GM20431 (cell line): ENCODE measurements around the gene TNRC18.

Experiments
- in situ Hi-C: fragments of 300-500 bp; cut with MseI, MboI; formaldehyde crosslinking; loops from one replicate; pipeline ENCODE4 v1.15.0; 2020; ENCODE audit warnings: low sequenced_read_pairs; ENCODE audit not compliant: unreplicated experiment

The TNRC18 gene

DNA sequence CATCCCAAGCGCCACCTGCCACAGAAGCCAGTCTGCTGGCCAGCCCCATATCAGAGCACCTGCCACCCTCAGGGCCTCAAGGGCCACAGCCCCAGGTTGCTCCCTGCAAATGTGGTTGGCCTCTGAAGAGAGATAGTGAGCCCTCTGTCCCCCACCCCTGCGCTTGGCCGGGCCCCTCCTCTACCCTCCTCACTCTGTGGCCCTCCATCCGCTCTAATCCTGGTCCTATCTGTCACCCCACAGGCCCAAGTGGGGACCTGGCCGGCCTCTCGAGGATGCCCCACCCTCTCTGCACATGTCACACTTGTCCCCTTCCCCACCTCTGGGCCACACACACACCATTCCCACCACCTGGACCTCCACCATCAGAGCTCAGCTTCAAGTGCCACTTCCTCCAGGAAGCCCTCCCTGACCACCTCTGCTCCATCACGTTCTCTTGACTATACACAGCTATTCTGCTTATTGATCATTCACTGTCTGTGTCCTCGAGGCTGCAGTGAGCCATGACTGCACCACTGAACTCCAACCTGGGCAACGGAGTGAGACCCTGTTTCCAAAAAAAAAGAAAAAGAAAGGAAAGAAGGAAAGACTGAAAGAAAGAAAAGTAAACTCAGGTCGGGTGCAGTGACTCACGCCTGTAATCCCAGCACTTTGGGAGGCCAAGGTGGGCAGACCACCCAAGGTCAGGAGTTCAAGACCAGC is 42.4 kb downstream of the TNRC18 start:
- in situ Hi-C loops: no loop called here

- in situ Hi-C loops: no loop called here
Measured at GRCh38 chr7:5380350-5381070, 43.1 kb downstream of the TNRC18 start.

- in situ Hi-C loops: no loop called here
Measured at GRCh38 chr7:5379546-5379945, 44.1 kb downstream of the TNRC18 start.

DNA sequence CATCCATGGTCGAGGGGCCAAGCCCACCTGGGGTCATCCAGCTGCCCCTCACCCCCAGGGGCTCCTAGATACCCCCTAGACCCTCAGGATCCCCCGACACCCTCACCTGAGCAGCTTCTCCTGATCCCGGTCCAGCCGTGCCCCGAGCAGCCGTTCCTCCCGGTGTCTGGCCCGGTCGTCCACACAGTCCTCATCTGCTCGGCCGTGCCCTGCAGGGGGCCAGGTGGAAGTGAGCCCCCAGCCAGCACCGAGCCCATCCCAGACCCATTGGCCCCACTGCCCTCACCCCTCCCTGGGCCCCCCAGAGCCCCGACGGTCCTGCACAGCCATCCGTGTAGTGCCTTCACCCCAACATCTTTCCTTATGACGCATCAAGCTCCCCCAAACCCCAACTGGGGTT is 45.8 kb downstream of the TNRC18 start:
- in situ Hi-C loops: no loop called here

DNA sequence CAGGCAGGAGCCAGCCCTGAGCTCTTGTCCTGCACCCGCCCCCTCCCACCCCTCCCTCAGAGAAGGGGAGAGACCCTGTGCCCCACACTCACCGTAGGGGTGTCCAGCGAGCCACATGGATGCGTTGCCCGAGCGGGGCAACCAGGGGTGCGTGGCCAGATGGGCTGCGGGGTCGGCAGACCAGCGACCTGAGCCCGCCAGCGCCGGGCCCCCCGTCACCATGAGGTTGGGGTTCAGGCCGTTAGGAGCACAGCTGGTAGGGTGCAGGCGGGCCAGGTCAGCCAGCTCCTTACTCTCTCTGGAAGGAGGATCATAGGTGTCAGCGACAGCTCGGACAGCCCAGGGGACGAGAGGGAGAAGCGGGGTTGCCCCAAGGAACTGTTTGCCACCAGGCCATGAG is 46.4 kb downstream of the TNRC18 start:
- in situ Hi-C loops: no loop called here

- in situ Hi-C loops: no loop called here
Measured at GRCh38 chr7:5375925-5376324, 47.7 kb downstream of the TNRC18 start.

GRCh38 chr7:5374464-5374863 is 49.2 kb downstream of the TNRC18 start:
- in situ Hi-C loops: loop anchor here (25.0 kb wide), 1 partner anchor 88 kb away; no protein-coding TSS in a partner anchor

- in situ Hi-C loops: loop anchor here (25.0 kb wide), 1 partner anchor 89 kb away; no protein-coding TSS in a partner anchor
Measured at GRCh38 chr7:5373300-5373699, 50.3 kb downstream of the TNRC18 start.

GRCh38 chr7:5370454-5371353 is 52.9 kb downstream of the TNRC18 start:
- in situ Hi-C loops: loop anchor here (25.0 kb wide), 1 partner anchor 92 kb away; no protein-coding TSS in a partner anchor

GRCh38 chr7:5367661-5368060 is 56.0 kb downstream of the TNRC18 start:
- in situ Hi-C loops: loop anchor here (25.0 kb wide), 1 partner anchor 95 kb away; no protein-coding TSS in a partner anchor

DNA sequence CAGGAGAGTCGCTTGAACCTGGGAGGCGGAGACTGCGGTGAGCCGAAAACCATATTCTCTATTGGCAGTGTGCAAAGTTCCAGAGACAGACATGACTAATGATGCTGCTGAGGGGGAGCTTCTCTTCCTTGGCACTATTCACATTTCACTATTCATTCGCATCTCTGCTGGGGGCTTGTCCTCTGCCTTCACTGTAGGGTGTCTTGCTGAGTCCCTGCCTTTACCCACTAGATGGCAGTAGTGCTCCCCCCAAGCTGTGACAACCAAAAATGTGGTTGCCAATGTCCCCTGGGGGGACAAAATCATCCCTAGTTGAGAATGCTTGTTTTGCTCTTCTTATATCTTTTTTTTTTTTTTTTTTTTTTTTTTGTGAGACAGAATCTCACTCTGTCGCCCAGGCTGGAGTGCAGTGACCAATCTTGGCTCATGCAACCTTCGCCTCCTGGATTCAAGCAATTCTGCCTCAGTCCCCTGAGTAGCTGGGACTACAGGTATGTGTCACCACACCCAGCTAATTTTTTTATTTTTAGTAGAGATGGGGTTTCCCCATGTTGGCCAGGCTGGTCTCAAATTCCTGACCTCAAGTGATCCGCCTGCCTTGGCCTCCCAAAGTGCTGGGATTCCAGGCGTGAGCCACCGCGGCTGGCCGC is 57.5 kb downstream of the TNRC18 start:
- in situ Hi-C loops: loop anchor here (25.0 kb wide), 1 partner anchor 96 kb away; no protein-coding TSS in a partner anchor

GRCh38 chr7:5363729-5364128 is 59.9 kb downstream of the TNRC18 start:
- in situ Hi-C loops: loop anchor here (25.0 kb wide), 1 partner anchor 99 kb away; no protein-coding TSS in a partner anchor

DNA sequence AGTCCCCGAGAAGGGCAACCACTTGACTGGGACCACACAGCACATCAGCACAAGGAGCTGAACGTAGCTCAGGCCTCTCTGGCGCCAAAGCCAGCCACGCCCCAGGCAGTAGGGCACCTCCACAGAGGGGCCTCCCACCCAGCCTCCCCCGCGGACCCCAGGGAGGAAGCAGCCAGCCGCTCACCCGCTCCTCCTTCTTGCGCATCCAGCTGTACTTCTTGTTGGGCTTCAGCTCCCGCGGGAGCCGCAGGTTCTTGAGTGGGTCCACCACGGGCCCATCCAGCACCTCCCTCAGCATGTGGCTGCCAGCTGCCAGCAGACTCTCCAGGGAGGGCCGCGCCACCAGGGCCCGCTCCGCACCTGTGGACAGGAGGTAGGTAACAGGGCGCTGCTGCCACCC is 61.2 kb downstream of the TNRC18 start:
- in situ Hi-C loops: loop anchor here (25.0 kb wide), 1 partner anchor 100 kb away; no protein-coding TSS in a partner anchor

DNA sequence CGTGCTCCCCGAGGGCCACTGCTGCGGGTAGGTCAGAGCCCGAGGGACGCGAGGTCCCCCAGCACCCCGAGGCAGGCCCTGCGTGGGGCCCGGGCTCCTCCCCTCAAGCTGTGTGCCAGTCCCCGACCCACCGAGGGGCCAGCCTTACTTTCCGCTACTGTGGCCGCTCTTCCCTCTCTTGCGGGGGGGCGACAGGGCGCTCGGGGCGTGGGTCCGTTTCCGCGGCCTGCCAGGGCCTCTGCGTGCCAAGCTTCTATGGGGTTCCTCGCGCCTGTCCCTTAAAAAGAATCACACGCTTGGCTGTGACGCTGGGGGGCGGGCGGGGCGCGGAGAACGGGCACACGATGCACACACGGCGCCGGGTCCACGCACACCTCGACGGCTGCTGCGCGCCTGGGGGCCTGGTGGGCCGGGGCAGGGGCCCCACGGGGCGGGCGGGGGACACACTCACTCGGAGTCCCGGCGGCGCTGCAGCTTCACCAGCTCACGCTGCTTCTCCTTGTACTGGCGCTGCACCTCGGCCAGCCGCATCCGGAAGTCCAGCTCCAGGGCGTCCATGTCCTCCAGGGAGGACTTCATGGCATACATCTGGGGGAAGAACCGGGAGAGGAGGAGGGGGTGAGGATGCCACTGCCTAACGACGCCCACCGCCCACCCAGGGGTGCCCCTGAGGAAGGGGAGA is 62.0 kb downstream of the TNRC18 start:
- in situ Hi-C loops: loop anchor here (25.0 kb wide), 1 partner anchor 101 kb away; no protein-coding TSS in a partner anchor

GRCh38 chr7:5360971-5361370 is 62.7 kb downstream of the TNRC18 start:
- in situ Hi-C loops: loop anchor here (25.0 kb wide), 1 partner anchor 101 kb away; no protein-coding TSS in a partner anchor

- in situ Hi-C loops: loop anchor here (25.0 kb wide), 1 partner anchor 102 kb away; no protein-coding TSS in a partner anchor
Measured at GRCh38 chr7:5360451-5360850, 63.2 kb downstream of the TNRC18 start.

DNA sequence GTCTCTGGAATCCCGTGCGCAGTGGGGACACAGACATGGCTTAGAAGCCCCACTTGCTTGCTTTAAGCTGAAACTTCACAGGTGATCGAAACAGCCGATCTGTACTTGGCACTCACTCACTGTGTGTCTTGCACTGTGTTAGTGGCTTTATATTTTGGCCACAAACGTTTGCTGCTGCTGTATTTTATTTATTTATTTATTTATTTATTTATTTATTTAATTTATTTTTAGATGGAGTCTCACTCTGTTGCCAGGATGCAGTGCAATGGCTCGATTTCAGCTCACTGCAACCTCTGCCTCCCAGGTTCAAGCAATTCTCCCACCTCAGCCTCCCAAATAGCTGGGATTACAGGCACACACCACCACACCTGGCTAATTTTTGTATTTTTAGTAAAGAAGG is 63.6 kb downstream of the TNRC18 start:
- in situ Hi-C loops: loop anchor here (25.0 kb wide), 1 partner anchor 102 kb away; no protein-coding TSS in a partner anchor

DNA sequence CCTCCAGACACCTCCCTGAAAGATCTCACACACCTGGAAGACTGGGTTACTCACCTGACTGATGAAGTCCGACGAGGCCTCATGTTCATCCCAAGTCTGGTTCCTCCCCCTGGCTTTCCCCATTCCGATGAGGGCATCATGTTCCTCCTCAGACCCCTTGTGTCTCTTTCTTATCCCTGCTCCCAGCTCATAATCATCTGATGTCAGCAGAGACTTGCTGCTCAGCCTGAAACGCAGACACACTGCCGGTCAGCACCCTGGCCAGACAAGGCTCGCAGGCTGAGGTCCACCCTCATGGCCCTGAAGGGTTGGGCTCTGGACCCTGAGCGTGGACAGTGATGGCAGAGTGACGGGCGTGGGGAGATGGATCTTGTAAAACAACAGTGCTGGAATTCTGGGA is 64.3 kb downstream of the TNRC18 start:
- in situ Hi-C loops: loop anchor here (25.0 kb wide), 1 partner anchor 103 kb away; no protein-coding TSS in a partner anchor

DNA sequence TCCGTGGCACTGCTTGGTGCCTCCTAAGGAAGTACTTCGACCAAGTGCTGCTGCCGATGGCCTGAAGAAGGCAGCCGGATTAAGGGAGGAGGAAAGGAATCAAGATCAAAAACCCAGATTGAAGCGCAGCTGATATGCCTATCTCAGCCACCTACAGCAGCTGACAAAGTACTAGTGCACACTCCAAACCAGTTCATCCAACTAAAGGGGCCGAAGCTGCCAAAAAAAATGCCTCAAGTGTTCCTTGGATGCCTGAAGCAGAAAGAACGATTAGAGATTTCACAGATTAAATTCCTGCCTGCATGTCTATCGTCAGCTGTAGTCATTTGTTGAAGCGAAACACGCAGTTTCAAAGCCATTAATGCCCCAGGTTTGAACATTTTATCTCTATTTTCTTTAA is 65.7 kb downstream of the TNRC18 start:
- in situ Hi-C loops: loop anchor here (25.0 kb wide), 1 partner anchor 104 kb away; no protein-coding TSS in a partner anchor
